Stomach (tissue), 4 donors: ENCODE results near the gene INPP5A.

Experiments
- CTCF ChIP-seq, 7 experiments: fragments of 450-650 bp in 4 of 7; fragments of 200-600 bp in 3 of 7; sonication (generic) in 3 of 7; IDR thresholded peaks; one replicate each; pipeline ENCODE4 v1.5.1; 2016 to 2019; ENCODE audit warnings: antibody characterized with exemption in 7 of 7, control low read depth in 2 of 7, mild to moderate bottlenecking in 1 of 7
- EP300 ChIP-seq: sonication (generic); formaldehyde crosslinking; IDR thresholded peaks from one replicate; pipeline ENCODE4 v1.6.1; 2017; ENCODE audit warnings: antibody characterized with exemption
- POLR2A ChIP-seq, 4 donors: fragments of 450-650 bp; IDR thresholded peaks; one replicate each; pipeline ENCODE4 v1.6.1; 2016; ENCODE audit warnings: antibody characterized with exemption in 4 of 4, control low read depth in 2 of 4, mild to moderate bottlenecking in 1 of 4, moderate library complexity in 1 of 4
- POLR2AphosphoS5 ChIP-seq, 3 donors: sonication (generic); formaldehyde crosslinking; IDR thresholded peaks; one replicate each; pipeline ENCODE4 v1.6.1; 2016; ENCODE audit warnings: antibody characterized with exemption in 3 of 3

GRCh38 chr10:132599732-132600131, 62.1 kb downstream of the INPP5A start:
- no peak for TF ChIP-seq CTCF (IDR thresholded peaks at IDR 0.05)
- no peak for TF ChIP-seq POLR2AphosphoS5 (IDR thresholded peaks at IDR 0.05)
- no peak for TF ChIP-seq POLR2A (IDR thresholded peaks at IDR 0.05)
- no peak for TF ChIP-seq EP300
